Stromal cell of bone marrow (primary cell): ENCODE data around the gene HOXB9.

ENCODE experiments used
- DNase-seq: peaks from one replicate; pipeline ENCODE4 v3.0.0-alpha.2; 2012; ENCODE audit warnings: low read depth

HOXB9 gene

GRCh38 chr17:48626245-48627117 lies at the start of gene HOXB9:
TSS of gene HOXB9 (minus strand) at chr17:48626358. CDS start at chr17:48626269, 89 bp downstream.
- no peak for DNase-seq

- DNase-seq = no peak
These were observed 46.2 kb upstream of the HOXB9 start for GRCh38 chr17:48672340-48672739.

- peak; percentile 64 for DNase-seq
These were observed 45.6 kb upstream of the HOXB9 start for GRCh38 chr17:48671697-48672171.

- no peak for DNase-seq
These were observed 37.2 kb upstream of the HOXB9 start for GRCh38 chr17:48663134-48663924.

GRCh38 chr17:48655913-48656312 lies 29.8 kb upstream of the HOXB9 start:
- DNase-seq = no peak

- DNase-seq = no peak
These were observed 23.6 kb upstream of the HOXB9 start for GRCh38 chr17:48649741-48650140.

GRCh38 chr17:48647963-48648245 lies 21.7 kb upstream of the HOXB9 start:
- no peak for DNase-seq

- no peak for DNase-seq
These were observed 21.2 kb upstream of the HOXB9 start for GRCh38 chr17:48647103-48647962.

GRCh38 chr17:48646183-48647102 lies 20.3 kb upstream of the HOXB9 start:
- no peak for DNase-seq

- DNase-seq = no peak
These were observed 19.6 kb upstream of the HOXB9 start for GRCh38 chr17:48645639-48646182.

GRCh38 chr17:48644910-48645557 lies 18.9 kb upstream of the HOXB9 start:
- no peak for DNase-seq

- no peak for DNase-seq
These were observed 18.0 kb upstream of the HOXB9 start for GRCh38 chr17:48644159-48644558.

- DNase-seq = no peak
These were observed 17.5 kb upstream of the HOXB9 start for GRCh38 chr17:48643697-48644012.

GRCh38 chr17:48642843-48643696 lies 16.9 kb upstream of the HOXB9 start:
- no peak for DNase-seq

GRCh38 chr17:48642059-48642842 lies 16.1 kb upstream of the HOXB9 start:
- DNase-seq = no peak

GRCh38 chr17:48641541-48642058 lies 15.4 kb upstream of the HOXB9 start:
- DNase-seq = no peak

GRCh38 chr17:48640858-48641180 lies 14.7 kb upstream of the HOXB9 start:
- no peak for DNase-seq

GRCh38 chr17:48639982-48640857 lies 14.1 kb upstream of the HOXB9 start:
- no peak for DNase-seq
